ENCODE measurements around the gene POLR3A.

GRCh38 chr10:78021201-78021600, 8.1 kb downstream of the POLR3A start:
- TF ChIP-seq CTCF (IDR thresholded peaks at IDR 0.05; ENCODE audit: insufficient read depth, low read length, poor library complexity, severe bottlenecking) (no peak), EZH2phosphoT487 (conservative IDR thresholded peaks at IDR 0.05; ENCODE audit: low read length) (no peak)

All from SU-DHL-6 (cell line).